Testis (tissue), 2 donors: ENCODE results near the gene TBC1D5.

ENCODE experiments used
- CTCF ChIP-seq, 3 experiments: fragments of 450-650 bp in 2 of 3; fragments of 200-600 bp in 1 of 3; sonication (generic) in 1 of 3; IDR thresholded peaks; one replicate each; pipeline ENCODE4 v1.5.1; 2016 to 2019; ENCODE audit warnings: antibody characterized with exemption in 3 of 3, mild to moderate bottlenecking in 2 of 3, moderate library complexity in 1 of 3
- POLR2A ChIP-seq: fragments of 450-650 bp; IDR thresholded peaks from one replicate; pipeline ENCODE4 v1.6.1; 2017; ENCODE audit warnings: antibody characterized with exemption, mild to moderate bottlenecking, moderate library complexity

GRCh38 chr3:17505856-17506255 lies 236.6 kb downstream of the TBC1D5 start:
- no peak for TF ChIP-seq CTCF (IDR thresholded peaks at IDR 0.05)
- no peak for TF ChIP-seq POLR2A
